OCI-LY3 (cell line): Measurements from ENCODE around the gene PARD3B.

Experiments
- H2AFZ ChIP-seq: fragments of 200-600, 300-600 bp; shearing (Covaris generic); 2 replicates; pipeline ENCODE4 v1.6.0; 2014; ENCODE audit warnings: antibody characterized with exemption, low read depth, low read length
- H3K27ac ChIP-seq: fragments of 200-600, 300-600 bp; sonication (generic); 2 replicates; pipeline ENCODE4 v1.5.1; 2014; ENCODE audit warnings: mild to moderate bottlenecking, low read length, moderate library complexity, mixed read lengths
- H3K27me3 ChIP-seq: fragments of 200-600, 300-600 bp; sonication (generic); 2 replicates; pipeline ENCODE4 v1.6.1; 2014; ENCODE audit warnings: low read depth, low read length, mixed read lengths
- H3K36me3 ChIP-seq: fragments of 200-600, 300-600 bp; sonication (generic); replicated peaks from 2 replicates; pipeline ENCODE3; 2014; ENCODE audit warnings: low read depth, low read length, mixed read lengths
- H3K4me1 ChIP-seq: fragments of 300-600, 200-600 bp; sonication (generic); 2 replicates; pipeline ENCODE4 v1.6.1; 2014; ENCODE audit warnings: low read length, mixed read lengths
- H3K4me2 ChIP-seq: fragments of 200-600, 300-600 bp; sonication (generic); 2 replicates; pipeline ENCODE4 v1.6.1; 2014; ENCODE audit warnings: low read length, mixed read lengths
- H3K4me3 ChIP-seq: fragments of 300-600, 200-600 bp; sonication (generic); 2 replicates; pipeline ENCODE4 v1.5.1; 2014; ENCODE audit warnings: antibody characterized with exemption, mild to moderate bottlenecking, low read length, moderate library complexity
- H3K79me2 ChIP-seq: fragments of 300-600, 200-600 bp; shearing (Covaris generic); 2 replicates; pipeline ENCODE4 v1.6.1; 2014; ENCODE audit warnings: mild to moderate bottlenecking, low read length, mixed read lengths
- H3K9ac ChIP-seq: fragments of 300-600, 200-600 bp; shearing (Covaris generic); 2 replicates; pipeline ENCODE4 v1.6.0; 2014; ENCODE audit warnings: mild to moderate bottlenecking, low read length, moderate library complexity
- H3K9me3 ChIP-seq: fragments of 200-600, 300-600 bp; shearing (Covaris generic); 2 replicates; pipeline ENCODE4 v1.6.1; 2014; ENCODE audit warnings: low read length, mixed read lengths; ENCODE audit not compliant: insufficient read depth
- H4K20me1 ChIP-seq: fragments of 200-600, 300-600 bp; sonication (generic); 2 replicates; pipeline ENCODE4 v1.6.1; 2016; ENCODE audit warnings: low read length, mixed read lengths; ENCODE audit not compliant: insufficient read depth
- CTCF ChIP-seq: fragments of 200-600, 300-600 bp; sonication (generic); IDR thresholded peaks from 2 replicates; pipeline ENCODE4 v1.5.1; 2014; ENCODE audit warnings: antibody characterized with exemption, low read length, low read depth
- EZH2phosphoT487 ChIP-seq: fragments of 200-600 bp; shearing (Covaris generic); IDR thresholded peaks from 2 replicates; pipeline ENCODE4 v1.6.1; 2018; ENCODE audit warnings: antibody characterized with exemption, mixed run types, low read depth

Gene PARD3B

GRCh38 chr2:205540036-205540435 lies 994.8 kb downstream of the PARD3B start:
- H3K36me3 ChIP-seq, result no peaks in the 10 kb centered on the region
- H3K27ac ChIP-seq, result no peak overlapping the region
- no peaks in the 10 kb centered on the region for H3K9me3 ChIP-seq
- H3K4me1 ChIP-seq, result peaks cover 24% of the 10 kb centered on the region
- H4K20me1 ChIP-seq, result no peaks in the 10 kb centered on the region
- no peaks in the 10 kb centered on the region for H3K79me2 ChIP-seq
- H2AFZ ChIP-seq, result no peak overlapping the region
- TF ChIP-seq CTCF (no peak), EZH2phosphoT487 (no peak)
- no peak overlapping the region for H3K9ac ChIP-seq
- H3K4me3 ChIP-seq, result 0 out of 2 replicates have a peak overlapping the region, but pooled peaks have one; percentile 31
- peak overlapping the region; percentile 59 for H3K4me2 ChIP-seq
- peaks cover 9% of the 10 kb centered on the region; the same call in 1 of the 2 replicates for H3K27me3 ChIP-seq

GRCh38 chr2:205543262-205543843 lies 998.1 kb downstream of the PARD3B start:
- Histone ChIP-seq H3K27me3 (peaks cover 20% of the 10 kb centered on the region; the same call in 1 of the 2 replicates), H3K79me2 (no peaks in the 10 kb centered on the region), H3K4me2 (peak overlapping the region; percentile 69), H3K27ac (no peak overlapping the region), H3K9me3 (no peaks in the 10 kb centered on the region), H2AFZ (no peak overlapping the region), H4K20me1 (no peaks in the 10 kb centered on the region), H3K4me1 (peaks cover 34% of the 10 kb centered on the region), H3K36me3 (no peaks in the 10 kb centered on the region), H3K4me3 (peak overlapping the region; percentile 19; the same call in 1 of the 2 replicates), H3K9ac (no peak overlapping the region)
- no peak for TF ChIP-seq CTCF
- no peak for TF ChIP-seq EZH2phosphoT487

- H3K36me3 ChIP-seq, result no peaks in the 10 kb centered on the region
- no peak overlapping the region for H3K27ac ChIP-seq
- H2AFZ ChIP-seq, result no peak overlapping the region
- no peaks in the 10 kb centered on the region for H3K79me2 ChIP-seq
- peaks cover 34% of the 10 kb centered on the region for H3K4me1 ChIP-seq
- peak overlapping the region; percentile 69; the same call in 1 of the 2 replicates for H3K4me2 ChIP-seq
- H3K9ac ChIP-seq, result no peak overlapping the region
- H3K27me3 ChIP-seq, result peaks cover 20% of the 10 kb centered on the region; the same call in 1 of the 2 replicates
- TF ChIP-seq CTCF (no peak), EZH2phosphoT487 (no peak)
- no peak overlapping the region for H3K4me3 ChIP-seq
- no peaks in the 10 kb centered on the region for H4K20me1 ChIP-seq
- no peaks in the 10 kb centered on the region for H3K9me3 ChIP-seq
These were observed 998.8 kb downstream of the PARD3B start for GRCh38 chr2:205543937-205544702.
